ENCODE data around the gene HTATSF1.

HTATSF1 gene

DNA sequence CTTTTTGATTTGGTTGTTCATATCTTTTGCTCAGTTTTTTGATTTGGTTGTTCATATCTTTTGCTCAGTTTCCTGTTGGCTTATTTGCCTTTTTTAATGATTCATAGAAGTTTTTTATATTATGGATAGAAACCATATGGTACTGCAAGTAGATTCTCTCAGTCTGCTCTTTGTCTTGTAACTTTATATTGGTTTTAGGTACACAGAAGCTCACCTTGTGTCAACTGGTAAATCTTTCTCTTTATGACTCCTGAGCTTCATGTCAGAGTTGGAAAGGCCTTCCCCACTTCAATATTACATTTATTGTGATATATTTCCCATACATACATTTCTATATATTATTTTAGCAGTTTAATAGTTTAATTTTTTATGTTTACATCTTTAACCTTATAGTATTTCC lies 26.4 kb downstream of the HTATSF1 start:
- no peaks in the 10 kb centered on the region for H3K36me3 ChIP-seq (ENCODE audit: insufficient read depth, low read length)
- no peak overlapping the region for H3K4me3 ChIP-seq (ENCODE audit: low read length, poor library complexity, severe bottlenecking)
- no peaks in the 10 kb centered on the region for H3K79me2 ChIP-seq (ENCODE audit: insufficient read depth, low read length)
- no peaks in the 10 kb centered on the region for H3K9me3 ChIP-seq (ENCODE audit: insufficient read depth, low read depth, low read length)
- no peaks in the 10 kb centered on the region for H4K20me1 ChIP-seq (ENCODE audit: insufficient read depth, low read length, poor library complexity, severe bottlenecking)
- no peak overlapping the region for H3K9ac ChIP-seq (ENCODE audit: low read depth, low read length, poor library complexity, severe bottlenecking)
- H3F3A ChIP-seq (ENCODE audit: low read depth) = no peaks in the 10 kb centered on the region
- H3K9me2 ChIP-seq (replicated peaks; ENCODE audit: low read depth, low read length) = no peaks in the 10 kb centered on the region
- no peaks in the 10 kb centered on the region for H3K27me3 ChIP-seq (ENCODE audit: insufficient read depth, low read length, poor library complexity, severe bottlenecking)
- no peak overlapping the region for H3K4me2 ChIP-seq (ENCODE audit: low read depth, low read length, poor library complexity, severe bottlenecking)
- H3K4me1 ChIP-seq (ENCODE audit: insufficient read depth, low read length, poor library complexity, severe bottlenecking) = no peaks in the 10 kb centered on the region
- TF ChIP-seq, protein P1, sequence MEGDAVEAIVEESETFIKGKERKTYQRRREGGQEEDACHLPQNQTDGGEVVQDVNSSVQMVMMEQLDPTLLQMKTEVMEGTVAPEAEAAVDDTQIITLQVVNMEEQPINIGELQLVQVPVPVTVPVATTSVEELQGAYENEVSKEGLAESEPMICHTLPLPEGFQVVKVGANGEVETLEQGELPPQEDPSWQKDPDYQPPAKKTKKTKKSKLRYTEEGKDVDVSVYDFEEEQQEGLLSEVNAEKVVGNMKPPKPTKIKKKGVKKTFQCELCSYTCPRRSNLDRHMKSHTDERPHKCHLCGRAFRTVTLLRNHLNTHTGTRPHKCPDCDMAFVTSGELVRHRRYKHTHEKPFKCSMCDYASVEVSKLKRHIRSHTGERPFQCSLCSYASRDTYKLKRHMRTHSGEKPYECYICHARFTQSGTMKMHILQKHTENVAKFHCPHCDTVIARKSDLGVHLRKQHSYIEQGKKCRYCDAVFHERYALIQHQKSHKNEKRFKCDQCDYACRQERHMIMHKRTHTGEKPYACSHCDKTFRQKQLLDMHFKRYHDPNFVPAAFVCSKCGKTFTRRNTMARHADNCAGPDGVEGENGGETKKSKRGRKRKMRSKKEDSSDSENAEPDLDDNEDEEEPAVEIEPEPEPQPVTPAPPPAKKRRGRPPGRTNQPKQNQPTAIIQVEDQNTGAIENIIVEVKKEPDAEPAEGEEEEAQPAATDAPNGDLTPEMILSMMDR (conservative IDR thresholded peaks at IDR 0.05; ENCODE audit: low read length) = no peak
- no peak for TF ChIP-seq EZH2phosphoT487 (IDR thresholded peaks at IDR 0.05; ENCODE audit: borderline replicate concordance)
- H2AFZ ChIP-seq (ENCODE audit: low read length) = no peak overlapping the region

DNA sequence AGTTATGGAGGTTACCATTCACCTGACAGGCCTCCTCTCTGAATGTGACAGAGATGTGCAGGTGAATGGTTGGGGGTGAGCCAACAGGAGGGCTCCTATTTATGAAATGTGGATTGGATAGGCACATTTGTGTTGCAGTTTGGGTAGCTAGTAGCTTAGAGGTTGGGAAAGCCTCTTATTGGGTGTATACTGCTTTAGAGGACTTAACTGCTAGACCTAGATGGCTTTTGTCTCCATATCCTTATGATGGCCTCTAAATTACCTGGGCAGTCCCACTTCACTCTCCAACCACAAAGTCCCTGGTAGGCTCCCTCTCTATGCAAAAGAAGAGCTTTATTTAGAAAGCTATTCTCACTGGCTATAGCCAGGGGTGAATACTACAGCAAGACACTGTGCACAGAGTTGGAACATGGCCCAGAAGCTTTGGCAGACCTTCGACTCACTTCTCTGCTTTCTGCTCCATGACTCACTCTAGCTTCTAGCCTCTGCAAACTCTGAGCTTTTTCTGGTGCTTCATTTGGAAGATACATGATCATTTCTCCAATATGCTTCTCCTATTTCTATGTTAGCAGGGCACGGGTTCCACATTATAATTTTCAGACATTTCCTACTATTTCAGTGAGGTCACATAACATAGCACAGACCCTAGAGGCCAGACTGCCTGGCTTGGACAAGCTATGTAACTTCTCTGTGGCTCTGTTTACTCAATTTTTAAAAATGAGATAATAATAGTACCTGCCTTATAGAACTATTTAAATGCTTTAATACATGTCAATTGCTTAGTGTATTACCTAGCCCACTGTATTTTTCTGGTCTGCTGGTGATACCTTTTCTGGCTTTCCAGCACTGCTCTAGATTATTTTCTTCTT lies 28.6 kb downstream of the HTATSF1 start:
- Histone ChIP-seq H3F3A (ENCODE audit: low read depth) (no peaks in the 10 kb centered on the region), H2AFZ (ENCODE audit: low read length) (no peak overlapping the region), H3K4me2 (ENCODE audit: low read depth, low read length, poor library complexity, severe bottlenecking) (no peak overlapping the region), H3K9me2 (replicated peaks; ENCODE audit: low read depth, low read length) (no peaks in the 10 kb centered on the region), H3K27me3 (ENCODE audit: insufficient read depth, low read length, poor library complexity, severe bottlenecking) (no peaks in the 10 kb centered on the region), H3K9me3 (ENCODE audit: insufficient read depth, low read depth, low read length) (no peaks in the 10 kb centered on the region), H3K4me3 (ENCODE audit: low read length, poor library complexity, severe bottlenecking) (no peak overlapping the region), H3K9ac (ENCODE audit: low read depth, low read length, poor library complexity, severe bottlenecking) (no peak overlapping the region), H3K36me3 (ENCODE audit: insufficient read depth, low read length) (no peaks in the 10 kb centered on the region), H4K20me1 (ENCODE audit: insufficient read depth, low read length, poor library complexity, severe bottlenecking) (no peaks in the 10 kb centered on the region), H3K79me2 (ENCODE audit: insufficient read depth, low read length) (no peaks in the 10 kb centered on the region), H3K4me1 (ENCODE audit: insufficient read depth, low read length, poor library complexity, severe bottlenecking) (no peaks in the 10 kb centered on the region)
- TF ChIP-seq, protein P1 (conservative IDR thresholded peaks at IDR 0.05; ENCODE audit: low read length) = no peak
- TF ChIP-seq EZH2phosphoT487 (IDR thresholded peaks at IDR 0.05; ENCODE audit: borderline replicate concordance) = no peak

DNA sequence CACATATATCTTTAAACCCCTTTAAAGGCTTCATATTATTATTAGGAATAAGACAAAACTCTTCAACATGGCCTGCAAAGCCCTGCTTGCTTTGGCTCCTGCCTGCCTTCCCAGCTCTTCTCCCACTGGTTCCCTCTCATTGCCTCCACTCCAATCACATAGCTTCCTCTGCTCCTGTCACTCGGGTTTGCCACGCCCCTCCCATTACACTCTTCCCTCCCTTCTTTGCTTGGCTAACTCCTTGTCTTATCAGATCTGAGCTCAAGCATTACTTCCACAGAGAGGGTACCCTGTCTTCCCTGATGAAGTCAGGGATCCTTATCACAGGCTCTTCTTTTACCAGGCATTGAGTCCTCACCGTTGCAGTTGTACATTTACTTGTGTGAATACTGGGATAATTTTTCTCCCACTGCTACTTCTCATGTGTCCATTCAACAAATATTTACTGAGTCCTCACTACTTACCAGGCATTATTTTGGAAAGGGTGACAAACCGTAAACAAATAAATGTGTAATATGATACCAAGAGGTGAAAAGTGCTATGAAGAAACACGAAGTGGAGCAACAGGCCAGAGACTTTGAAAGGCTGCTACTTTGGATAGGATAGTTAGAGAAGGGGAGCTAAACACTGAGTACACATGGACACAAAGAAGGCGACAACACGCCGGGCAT lies 31.4 kb downstream of the HTATSF1 start:
- H3K9ac ChIP-seq (ENCODE audit: low read depth, low read length, poor library complexity, severe bottlenecking) = no peak overlapping the region
- H2AFZ ChIP-seq (ENCODE audit: low read length) = no peak overlapping the region
- H3F3A ChIP-seq (ENCODE audit: low read depth) = no peaks in the 10 kb centered on the region
- H4K20me1 ChIP-seq (ENCODE audit: insufficient read depth, low read length, poor library complexity, severe bottlenecking) = no peaks in the 10 kb centered on the region
- H3K9me3 ChIP-seq (ENCODE audit: insufficient read depth, low read depth, low read length) = no peaks in the 10 kb centered on the region
- no peak for TF ChIP-seq EZH2phosphoT487 (IDR thresholded peaks at IDR 0.05; ENCODE audit: borderline replicate concordance)
- TF ChIP-seq, protein P1 (conservative IDR thresholded peaks at IDR 0.05; ENCODE audit: low read length) = no peak
- H3K4me2 ChIP-seq (ENCODE audit: low read depth, low read length, poor library complexity, severe bottlenecking) = no peak overlapping the region
- H3K4me1 ChIP-seq (ENCODE audit: insufficient read depth, low read length, poor library complexity, severe bottlenecking) = no peaks in the 10 kb centered on the region
- no peaks in the 10 kb centered on the region for H3K36me3 ChIP-seq (ENCODE audit: insufficient read depth, low read length)
- no peaks in the 10 kb centered on the region for H3K79me2 ChIP-seq (ENCODE audit: insufficient read depth, low read length)
- no peak overlapping the region for H3K4me3 ChIP-seq (ENCODE audit: low read length, poor library complexity, severe bottlenecking)
- H3K27me3 ChIP-seq (ENCODE audit: insufficient read depth, low read length, poor library complexity, severe bottlenecking) = no peaks in the 10 kb centered on the region
- no peaks in the 10 kb centered on the region for H3K9me2 ChIP-seq (replicated peaks; ENCODE audit: low read depth, low read length)
